ENCODE measurements around the gene CSNK2B.

Gene CSNK2B

GRCh38 chr6:31665501-31666336 lies at the start of gene CSNK2B:
Gene CSNK2B, plus strand, starts transcription at chr6:31666080. Its CDS starts 752 bp downstream, at chr6:31666832.
- DNase-seq: peak; percentile 98

GRCh38 chr6:31617010-31617409 lies 48.9 kb upstream of the CSNK2B start:
- DNase-seq: no peak

DNA sequence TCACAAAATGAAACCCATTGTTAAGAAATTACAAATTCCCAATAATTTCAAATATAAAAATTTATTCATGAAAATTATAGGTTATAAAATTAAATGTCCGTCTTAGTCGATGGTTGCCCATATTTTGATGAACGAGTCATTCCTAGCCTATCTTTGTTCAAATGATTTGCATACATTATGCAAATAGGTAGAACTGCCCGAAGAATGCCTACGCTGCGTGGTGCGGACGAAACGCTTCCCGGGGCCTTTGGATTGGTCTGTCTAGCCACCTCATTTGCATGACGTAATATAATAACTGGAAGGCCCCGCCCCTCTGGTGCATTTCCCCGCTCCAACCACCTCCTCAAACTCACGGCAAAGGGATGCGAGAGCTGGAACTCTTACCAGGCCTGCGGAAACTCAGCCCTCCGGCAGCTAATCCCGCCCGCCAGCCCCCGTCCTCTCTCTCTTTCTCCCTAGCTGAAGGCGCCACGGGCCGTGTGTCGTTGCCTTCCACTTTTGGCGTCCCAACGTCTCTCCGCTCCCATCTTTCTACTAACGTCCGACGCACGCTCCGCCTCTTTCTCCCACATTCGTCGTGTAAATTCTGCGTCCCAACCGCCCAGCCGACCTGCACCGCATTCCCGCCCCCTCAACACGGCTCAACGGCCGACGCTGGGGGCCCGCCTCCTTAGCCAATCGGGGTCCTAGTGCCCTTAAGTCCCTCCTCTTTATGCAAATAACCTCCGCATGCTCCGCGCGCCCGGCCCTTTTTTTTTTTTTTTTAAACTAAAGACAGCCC lies 45.9 kb upstream of the CSNK2B start:
- peak; percentile 96 for DNase-seq

- DNase-seq: peak; percentile 95
These were observed 45.1 kb upstream of the CSNK2B start, which contains the start of gene PRRC2A for GRCh38 chr6:31620586-31621319. Gene PRRC2A, plus strand, starts transcription at chr6:31620715. Its CDS starts 2,075 bp downstream, at chr6:31622790.

DNA sequence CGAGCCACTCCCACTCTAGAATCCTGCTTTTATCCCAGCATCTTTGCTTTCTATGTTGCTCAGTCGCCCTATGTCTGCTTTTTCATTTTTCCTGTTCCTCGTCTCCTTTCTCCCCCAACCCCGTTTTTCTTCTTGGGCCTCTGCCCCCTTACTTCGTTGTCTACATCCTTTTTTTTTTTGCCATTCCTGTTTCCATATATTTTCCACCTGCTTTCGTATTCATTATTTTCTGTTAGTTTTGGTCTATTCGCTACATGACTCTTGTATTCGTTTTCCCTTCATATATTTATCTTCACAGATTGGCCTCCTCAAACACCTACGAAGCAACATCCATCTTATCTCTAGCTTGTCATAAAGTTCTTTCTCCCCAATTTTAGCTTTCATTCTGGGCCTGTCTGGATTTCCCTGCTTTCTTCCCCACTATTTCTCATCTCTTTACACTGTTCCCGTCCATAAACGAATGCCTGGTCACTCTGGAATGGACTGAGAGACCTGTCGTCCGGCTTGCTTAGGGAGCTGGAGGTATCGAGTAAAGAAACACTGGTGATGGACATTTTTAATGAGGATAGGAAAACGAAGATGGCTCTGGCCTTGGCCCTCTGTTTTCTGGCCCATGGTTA lies 44.5 kb upstream of the CSNK2B start:
- no peak for DNase-seq

DNA sequence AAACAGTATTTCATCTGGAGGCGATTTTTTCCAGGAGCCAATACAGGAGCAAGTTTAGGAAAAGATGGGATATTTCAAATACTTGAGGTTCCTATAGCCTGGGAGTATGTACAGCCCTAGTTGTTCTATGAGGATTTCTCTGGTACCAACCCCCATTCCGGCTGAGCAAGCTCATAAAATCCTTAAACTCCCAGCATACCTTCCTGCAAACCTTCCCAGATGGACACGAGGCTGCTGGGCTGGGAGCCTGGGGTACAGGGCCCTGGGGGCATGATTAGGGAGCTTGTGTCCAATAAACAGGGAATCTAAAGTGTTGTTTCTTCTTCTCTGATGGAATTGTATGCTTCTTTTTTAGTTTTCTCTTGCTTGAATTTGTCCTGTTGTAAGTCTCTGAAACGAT lies 43.9 kb upstream of the CSNK2B start:
- no peak for DNase-seq

DNA sequence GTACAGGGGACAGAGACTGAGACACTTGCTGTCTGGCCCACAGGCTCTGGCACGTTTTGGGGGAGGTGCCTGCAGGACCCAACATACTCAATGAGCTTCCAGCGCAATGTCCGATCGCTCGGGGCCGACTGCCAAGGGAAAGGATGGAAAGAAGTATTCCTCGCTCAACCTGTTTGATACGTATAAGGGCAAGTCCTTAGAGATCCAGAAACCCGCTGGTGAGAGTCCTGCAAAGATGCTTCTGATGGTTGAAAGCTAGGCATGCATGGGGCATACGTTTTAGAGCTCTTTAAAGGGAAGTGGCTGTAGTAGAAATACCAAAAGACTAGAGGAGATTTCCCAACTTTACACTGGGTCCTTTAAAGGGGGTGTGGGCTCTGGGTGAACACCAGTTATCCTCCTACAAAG lies 43.2 kb upstream of the CSNK2B start:
- no peak for DNase-seq

DNA sequence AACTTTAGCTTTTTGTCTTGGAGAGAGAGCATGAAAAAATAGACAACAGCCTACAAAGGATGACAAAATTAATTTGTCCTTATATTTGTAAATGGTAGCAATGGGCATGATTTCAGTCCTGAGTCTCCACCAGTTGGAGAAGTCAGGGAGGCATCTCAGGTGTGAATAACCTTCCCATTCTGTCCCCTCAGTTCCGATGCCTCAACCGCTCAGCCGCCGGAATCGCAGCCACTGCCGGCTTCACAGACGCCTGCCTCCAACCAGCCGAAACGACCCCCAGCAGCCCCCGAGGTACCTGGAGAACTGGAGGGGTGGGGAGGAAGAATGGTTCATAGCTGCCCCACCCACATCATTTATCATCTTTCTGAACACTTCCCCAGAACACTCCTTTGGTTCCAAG lies 41.8 kb upstream of the CSNK2B start:
- no peak for DNase-seq

- no peak for DNase-seq
These were observed 38.9 kb upstream of the CSNK2B start for GRCh38 chr6:31626952-31627351.

DNA sequence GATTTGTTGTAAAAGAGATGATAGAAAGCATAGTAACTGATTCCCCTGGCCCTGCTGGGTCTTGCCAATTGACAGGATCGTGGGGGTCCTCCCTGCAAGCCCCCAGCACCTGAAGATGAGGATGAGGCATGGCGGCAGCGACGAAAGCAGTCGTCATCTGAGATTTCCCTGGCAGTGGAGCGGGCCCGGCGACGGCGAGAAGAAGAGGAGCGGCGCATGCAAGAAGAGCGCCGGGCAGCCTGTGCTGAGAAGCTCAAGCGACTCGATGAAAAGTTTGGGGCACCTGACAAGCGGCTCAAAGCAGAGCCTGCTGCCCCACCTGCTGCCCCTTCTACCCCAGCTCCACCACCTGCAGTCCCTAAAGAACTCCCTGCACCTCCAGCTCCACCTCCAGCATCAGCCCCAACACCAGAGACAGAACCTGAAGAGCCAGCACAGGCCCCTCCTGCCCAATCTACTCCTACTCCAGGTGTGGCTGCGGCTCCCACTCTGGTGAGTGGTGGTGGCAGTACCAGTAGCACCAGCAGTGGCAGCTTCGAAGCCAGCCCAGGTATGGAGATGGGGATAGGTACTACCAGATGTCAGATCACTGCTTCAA lies 38.1 kb upstream of the CSNK2B start:
- no peak for DNase-seq

- no peak for DNase-seq
These were observed 36.9 kb upstream of the CSNK2B start for GRCh38 chr6:31629014-31629413.

DNA sequence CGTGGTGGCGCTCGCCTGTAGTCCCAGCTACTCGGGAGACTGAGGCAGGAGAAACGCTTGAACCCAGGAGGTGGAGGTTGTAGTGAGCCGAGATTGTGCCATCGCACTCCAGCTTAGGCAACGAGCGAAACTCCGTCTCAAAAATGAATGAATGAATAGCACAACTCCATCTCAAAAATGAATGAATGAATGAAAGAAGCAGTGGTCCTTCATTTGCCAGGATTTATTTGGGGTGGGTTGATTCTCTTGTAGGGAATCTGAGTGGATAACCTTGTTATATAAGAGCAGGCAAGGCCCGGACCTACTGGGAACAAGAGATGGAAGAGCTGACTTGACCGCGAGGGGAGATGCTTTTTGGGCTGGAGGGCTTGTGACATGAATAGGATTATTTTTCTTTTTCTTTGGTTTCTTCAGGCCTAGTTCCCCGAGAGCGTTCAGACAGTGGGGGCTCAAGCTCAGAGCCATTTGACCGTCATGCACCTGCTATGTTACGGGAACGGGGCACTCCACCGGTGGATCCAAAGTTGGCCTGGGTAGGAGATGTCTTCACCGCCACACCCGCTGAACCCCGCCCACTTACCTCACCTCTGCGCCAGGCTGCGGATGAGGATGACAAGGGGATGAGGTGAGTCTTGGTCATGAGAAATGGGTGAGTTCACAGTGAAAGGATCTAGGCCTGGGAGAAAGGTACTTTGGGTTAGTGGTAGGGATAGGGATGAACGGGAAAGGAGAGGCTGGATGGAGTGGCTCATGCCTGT lies 35.5 kb upstream of the CSNK2B start:
- DNase-seq: no peak

GRCh38 chr6:31631209-31631608 lies 34.7 kb upstream of the CSNK2B start:
- no peak for DNase-seq

DNA sequence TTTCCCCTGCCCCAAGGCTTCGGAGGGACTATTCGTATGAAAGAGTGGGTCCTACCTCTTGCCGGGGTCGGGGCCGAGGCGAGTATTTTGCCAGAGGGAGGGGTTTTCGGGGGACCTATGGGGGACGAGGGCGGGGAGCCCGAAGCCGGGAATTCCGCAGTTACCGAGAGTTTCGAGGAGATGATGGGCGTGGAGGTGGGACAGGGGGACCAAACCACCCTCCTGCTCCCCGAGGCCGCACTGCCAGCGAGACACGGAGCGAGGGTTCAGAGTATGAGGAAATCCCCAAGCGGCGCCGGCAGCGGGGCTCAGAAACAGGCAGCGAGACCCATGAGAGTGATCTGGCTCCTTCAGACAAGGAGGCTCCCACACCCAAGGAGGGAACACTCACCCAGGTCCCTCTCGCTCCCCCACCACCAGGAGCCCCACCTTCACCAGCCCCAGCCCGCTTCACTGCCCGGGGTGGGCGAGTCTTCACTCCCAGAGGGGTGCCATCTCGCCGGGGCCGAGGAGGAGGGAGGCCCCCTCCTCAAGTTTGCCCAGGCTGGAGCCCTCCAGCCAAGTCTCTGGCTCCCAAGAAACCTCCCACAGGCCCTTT lies 34.1 kb upstream of the CSNK2B start:
- no peak for DNase-seq

GRCh38 chr6:31632279-31632946 lies 33.5 kb upstream of the CSNK2B start:
- DNase-seq: no peak

- DNase-seq: no peak
These were observed 32.4 kb upstream of the CSNK2B start for GRCh38 chr6:31633447-31633846.

DNA sequence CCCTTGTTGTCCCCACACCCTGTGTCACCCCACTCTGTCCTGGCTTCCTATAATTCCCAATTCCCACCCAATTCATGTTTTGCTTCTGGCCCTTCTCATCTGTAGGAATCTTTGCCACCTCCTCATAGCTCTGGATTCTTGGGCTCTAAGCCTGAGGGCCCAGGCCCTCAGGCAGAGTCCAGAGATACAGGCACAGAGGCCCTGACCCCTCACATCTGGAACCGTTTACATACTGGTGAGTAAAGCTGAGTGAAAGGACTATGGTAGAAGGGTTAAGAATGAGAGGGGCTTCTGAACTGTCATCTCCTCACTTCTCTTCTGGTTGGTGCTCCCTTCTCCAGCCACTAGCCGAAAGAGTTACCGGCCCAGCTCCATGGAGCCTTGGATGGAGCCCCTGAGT lies 31.7 kb upstream of the CSNK2B start:
- DNase-seq: no peak

- no peak for DNase-seq
These were observed 30.8 kb upstream of the CSNK2B start for GRCh38 chr6:31634969-31635575.

GRCh38 chr6:31636698-31637596 lies 28.9 kb upstream of the CSNK2B start:
- DNase-seq: no peak

Measured in activated gamma-delta T cell treated with Interleukin-2 at 50 U/mL for 16 hours (primary cell).